ENCODE measurements around the gene TAB2. TPM values are rescaled to one million over a fixed set of nuclear protein-coding genes. Genes with fewer than 3 reads are reported as not detected.

Gene TAB2
- total and polyA plus RNA-seq, 2 experiments from 2014 or later = 19.8 to 59.2 TPM

- Histone ChIP-seq H2AFZ (peak overlapping the region; percentile 80; the same call in 1 of the 2 replicates), H3K4me3 (no peak overlapping the region), H4K20me1 (replicated peaks; ENCODE audit: insufficient read depth) (no peaks in the 10 kb centered on the region), H3K4me2 (no peak overlapping the region), H3K36me3 (ENCODE audit: insufficient read depth) (no peaks in the 10 kb centered on the region), H3K79me2 (replicated peaks; ENCODE audit: insufficient read depth) (no peaks in the 10 kb centered on the region), H3F3A (replicated peaks; ENCODE audit: low read depth) (no peaks in the 10 kb centered on the region), H3K27ac (ENCODE audit: low read depth) (no peak overlapping the region), H3K9me2 (ENCODE audit: insufficient read depth) (no peaks in the 10 kb centered on the region), H3K4me1 (ENCODE audit: insufficient read depth) (no peaks in the 10 kb centered on the region), H3K27me3 (ENCODE audit: insufficient read depth) (no peaks in the 10 kb centered on the region)
- Mint-ChIP-seq H3K36me3 (ENCODE audit: low read depth) (no peaks in the 10 kb centered on the region), H3K4me1 (peaks cover 11% of the 10 kb centered on the region), H3K27ac (no peak overlapping the region), H3K9me3 (no peaks in the 10 kb centered on the region), H3K27me3 (ENCODE audit: insufficient read depth, low read depth, poor library complexity) (peaks cover 10% of the 10 kb centered on the region), H3K4me3 (no peak overlapping the region)
- ATAC-seq = no peak
- DNase-seq (ENCODE audit: low spot score) = no peak
- TF ChIP-seq CREB1 (CRISPR knock-in tag; IDR thresholded peaks at IDR 0.05; ENCODE audit: low read depth) (no peak), ZNF462 (CRISPR knock-in tag; IDR thresholded peaks at IDR 0.05) (no peak), STAT1 (IDR thresholded peaks at IDR 0.05; ENCODE audit: unreplicated experiment) (no peak), ETS1 (IDR thresholded peaks at IDR 0.05) (no peak), ZNF114 (CRISPR knock-in tag; IDR thresholded peaks at IDR 0.05) (no peak), ZNF331 (CRISPR knock-in tag; IDR thresholded peaks at IDR 0.05; ENCODE audit: low read depth) (no peak), EZH2phosphoT487 (IDR thresholded peaks at IDR 0.05; ENCODE audit: unreplicated experiment) (no peak), CTCF (conservative IDR thresholded peaks at IDR 0.05; ENCODE audit: low read depth in 2 of 2) (no peak), POLR2AphosphoS5 (IDR thresholded peaks at IDR 0.05; ENCODE audit: low read depth) (no peak), NANOG (IDR thresholded peaks at IDR 0.05; ENCODE audit: borderline replicate concordance) (no peak), JUNB (IDR thresholded peaks at IDR 0.05; ENCODE audit: unreplicated experiment) (no peak), REST (IDR thresholded peaks at IDR 0.05; ENCODE audit: unreplicated experiment) (no peak), EZH2 (IDR thresholded peaks at IDR 0.05; ENCODE audit: low read depth, unreplicated experiment) (no peak)
These were observed 124.2 kb downstream of the TAB2 start for GRCh38 chr6:149441740-149442139.
